HG02970 (cell line): Measurements from ENCODE around the gene CAMK2G.
"Not testable (repeated sequence)": the region's sequence is repeated elsewhere in the genome, so short reads cannot be mapped to it uniquely, and the experiment has no call there.

Source experiments
- ATAC-seq: cut with Tn5 transposase; IDR thresholded peaks from one replicate; pipeline ENCODE4 v1.9.1; 2021; ENCODE audit warnings: mild to moderate bottlenecking, moderate library complexity, moderate number of reproducible peaks; ENCODE audit not compliant: unreplicated experiment, low FRiP score

CAMK2G gene

DNA sequence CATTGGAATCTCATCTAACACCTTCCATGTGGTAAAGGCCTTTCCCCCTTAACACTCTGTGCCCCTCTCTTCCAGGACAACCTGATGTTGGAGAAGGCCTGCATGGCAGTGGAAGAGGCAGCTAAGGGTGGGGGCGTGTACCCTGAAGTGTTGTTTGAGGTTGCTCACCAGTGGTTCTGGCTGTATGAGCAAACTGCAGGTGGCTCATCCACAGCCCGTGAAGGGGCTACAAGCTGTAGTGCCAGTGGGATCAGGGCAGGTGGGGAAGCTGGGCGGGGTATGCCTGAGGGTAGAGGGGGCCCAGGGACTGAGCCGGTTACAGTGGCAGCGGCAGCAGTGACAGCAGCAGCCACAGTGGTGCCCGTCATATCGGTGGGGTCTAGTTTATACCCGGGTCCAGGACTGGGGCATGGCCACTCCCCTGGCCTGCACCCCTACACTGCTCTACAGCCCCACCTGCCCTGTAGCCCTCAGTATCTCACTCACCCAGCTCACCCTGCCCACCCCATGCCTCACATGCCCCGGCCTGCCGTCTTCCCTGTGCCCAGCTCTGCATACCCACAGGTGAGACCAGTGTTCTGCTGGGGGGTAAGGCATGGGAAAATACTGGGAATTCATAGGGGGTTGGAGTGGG is 75.3 kb downstream of the CAMK2G start:
- ATAC-seq: no peak

- no peak for ATAC-seq
These were observed 76.3 kb downstream of the CAMK2G start for GRCh38 chr10:73798087-73798486.

DNA sequence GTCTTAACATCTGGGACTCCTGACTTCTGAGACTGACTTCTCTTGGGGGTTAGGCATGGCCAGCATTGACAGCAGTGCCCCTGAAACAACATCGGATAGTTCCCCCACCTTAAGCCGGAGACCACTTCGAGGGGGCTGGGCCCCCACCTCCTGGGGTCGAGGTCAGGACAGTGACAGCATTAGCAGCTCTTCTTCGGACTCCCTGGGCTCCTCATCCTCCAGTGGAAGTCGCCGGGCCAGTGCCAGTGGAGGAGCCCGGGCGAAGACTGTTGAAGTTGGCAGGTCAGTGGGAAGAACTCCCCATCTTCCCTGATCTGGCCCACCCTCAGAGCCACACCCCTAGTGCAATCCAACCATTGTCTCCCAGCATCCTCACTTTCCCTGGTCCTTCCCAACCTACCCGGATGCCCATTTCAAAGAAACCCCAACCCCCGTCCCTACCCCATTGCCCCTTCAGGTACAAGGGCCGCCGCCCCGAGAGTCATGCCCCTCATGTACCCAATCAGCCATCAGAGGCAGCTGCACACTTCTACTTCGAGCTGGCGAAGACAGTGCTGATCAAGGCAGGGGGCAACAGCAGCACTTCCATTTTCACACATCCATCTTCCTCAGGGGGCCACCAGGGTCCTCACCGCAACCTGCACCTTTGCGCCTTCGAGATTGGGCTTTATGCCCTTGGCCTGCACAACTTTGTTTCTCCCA is 76.9 kb downstream of the CAMK2G start:
- no peak for ATAC-seq

- no peak for ATAC-seq
These were observed 77.6 kb downstream of the CAMK2G start for GRCh38 chr10:73796766-73797165.

- not testable (repeated sequence) for ATAC-seq
These were observed 78.3 kb downstream of the CAMK2G start for GRCh38 chr10:73796035-73796434.

DNA sequence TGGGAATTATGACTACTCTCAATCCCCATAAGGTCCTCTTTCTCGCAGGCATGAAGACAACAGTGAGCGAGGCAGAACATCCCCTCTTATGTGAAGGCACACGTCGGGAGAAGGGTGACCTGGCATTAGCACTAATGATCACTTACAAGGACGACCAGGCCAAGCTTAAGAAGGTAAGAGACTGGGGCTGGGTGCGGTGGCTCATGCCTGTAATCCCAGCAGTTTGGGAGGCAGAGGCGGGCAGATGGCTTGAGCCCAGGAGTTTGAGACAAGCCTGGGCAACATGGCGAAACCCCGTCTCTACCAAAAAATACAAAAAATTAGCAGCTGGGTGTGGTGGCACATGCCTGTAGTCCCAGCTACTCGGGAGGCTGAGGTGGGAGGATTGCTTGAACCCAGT is 78.9 kb downstream of the CAMK2G start:
- not testable (repeated sequence) for ATAC-seq

DNA sequence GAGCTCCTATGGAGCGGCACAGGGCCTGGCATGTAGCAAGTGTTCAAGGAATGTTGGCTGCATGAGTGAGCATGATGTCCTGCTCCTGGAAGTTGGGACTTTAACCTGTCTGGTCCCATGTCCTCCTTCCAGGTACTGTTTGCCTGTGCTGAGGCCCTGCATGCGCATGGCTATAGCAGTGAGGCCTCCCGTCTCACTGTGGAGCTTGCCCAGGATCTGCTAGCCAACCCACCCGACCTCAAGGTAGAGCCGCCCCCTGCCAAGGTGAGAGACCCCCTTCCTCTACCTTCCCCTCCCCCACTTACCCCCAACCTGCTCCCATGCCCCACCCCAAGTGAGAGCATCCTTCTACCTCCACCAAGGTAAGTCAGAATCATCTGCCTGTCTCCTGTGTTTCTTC is 80.9 kb downstream of the CAMK2G start:
- ATAC-seq: no peak

DNA sequence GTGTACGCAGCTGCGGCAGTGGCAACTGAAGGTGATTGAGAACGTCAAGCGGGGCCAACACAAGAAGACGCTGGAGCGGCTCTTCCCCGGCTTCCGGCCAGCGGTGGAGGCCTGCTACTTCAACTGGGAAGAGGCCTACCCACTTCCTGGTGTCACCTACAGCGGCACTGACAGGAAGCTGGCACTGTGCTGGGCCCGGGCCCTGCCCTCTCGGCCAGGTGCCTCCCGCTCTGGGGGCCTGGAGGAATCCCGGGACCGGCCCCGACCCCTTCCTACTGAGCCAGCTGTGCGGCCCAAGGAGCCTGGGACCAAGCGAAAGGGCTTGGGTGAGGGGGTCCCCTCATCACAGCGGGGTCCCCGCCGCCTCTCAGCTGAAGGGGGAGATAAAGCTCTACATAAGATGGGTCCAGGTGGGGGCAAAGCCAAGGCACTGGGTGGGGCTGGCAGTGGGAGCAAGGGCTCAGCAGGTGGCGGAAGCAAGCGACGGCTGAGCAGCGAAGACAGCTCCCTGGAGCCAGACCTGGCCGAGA is 82.4 kb downstream of the CAMK2G start:
- no peak for ATAC-seq

GRCh38 chr10:73790886-73791625 is 83.3 kb downstream of the CAMK2G start:
- ATAC-seq: no peak

DNA sequence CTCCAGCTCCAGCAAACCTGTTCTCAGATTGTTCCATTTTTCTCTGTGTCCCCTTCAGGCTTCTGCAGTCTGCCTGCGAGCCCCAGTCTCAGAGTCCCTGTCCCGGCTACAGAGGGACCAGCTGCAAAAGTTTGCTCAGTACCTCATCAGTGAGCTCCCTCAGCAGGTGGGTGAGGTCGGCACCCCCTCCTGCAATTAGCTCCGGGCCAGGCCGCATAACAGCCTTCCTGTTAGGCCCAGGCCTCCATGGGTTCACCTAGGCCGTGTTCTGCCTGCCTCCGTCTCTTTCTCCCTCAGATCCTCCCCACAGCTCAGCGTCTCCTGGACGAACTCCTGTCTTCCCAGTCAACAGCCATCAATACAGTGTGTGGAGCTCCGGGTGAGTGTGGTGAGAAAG is 84.7 kb downstream of the CAMK2G start:
- no peak for ATAC-seq

DNA sequence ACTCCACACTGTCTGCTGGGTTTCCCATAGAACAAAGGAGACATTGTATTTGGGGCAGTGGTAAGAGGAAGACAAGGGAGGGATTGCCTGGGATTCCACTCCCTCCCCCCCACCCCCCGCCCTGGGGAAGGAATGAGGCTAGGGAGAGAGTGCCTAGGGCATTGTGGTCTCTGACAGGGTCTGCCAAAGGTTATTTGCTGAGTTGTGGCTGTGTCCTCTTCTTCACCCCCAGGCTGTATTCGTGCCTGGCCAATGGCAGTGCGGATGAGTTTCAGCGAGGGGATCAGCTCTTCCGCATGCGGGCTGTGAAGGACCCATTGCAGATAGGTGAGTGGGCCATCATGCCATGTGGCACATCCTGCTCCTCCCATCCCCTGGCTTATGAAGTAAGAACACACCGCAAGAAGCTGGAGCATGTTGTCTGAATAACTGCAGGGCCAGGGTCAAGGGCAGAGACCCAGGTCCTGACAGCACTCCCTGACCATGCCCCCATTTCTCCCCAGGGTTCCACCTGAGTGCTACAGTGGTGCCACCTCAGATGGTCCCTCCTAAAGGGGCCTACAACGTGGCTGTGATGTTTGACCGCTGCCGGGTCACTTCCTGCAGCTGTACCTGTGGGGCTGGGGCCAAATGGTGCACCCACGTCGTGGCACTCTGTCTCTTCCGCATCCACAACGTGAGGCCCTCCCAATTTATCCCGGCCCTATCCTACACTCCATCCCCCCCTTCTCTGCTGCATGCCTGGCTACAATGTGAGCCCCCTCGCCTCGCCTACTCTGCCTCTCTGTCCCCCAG is 85.3 kb downstream of the CAMK2G start:
- ATAC-seq: no peak

DNA sequence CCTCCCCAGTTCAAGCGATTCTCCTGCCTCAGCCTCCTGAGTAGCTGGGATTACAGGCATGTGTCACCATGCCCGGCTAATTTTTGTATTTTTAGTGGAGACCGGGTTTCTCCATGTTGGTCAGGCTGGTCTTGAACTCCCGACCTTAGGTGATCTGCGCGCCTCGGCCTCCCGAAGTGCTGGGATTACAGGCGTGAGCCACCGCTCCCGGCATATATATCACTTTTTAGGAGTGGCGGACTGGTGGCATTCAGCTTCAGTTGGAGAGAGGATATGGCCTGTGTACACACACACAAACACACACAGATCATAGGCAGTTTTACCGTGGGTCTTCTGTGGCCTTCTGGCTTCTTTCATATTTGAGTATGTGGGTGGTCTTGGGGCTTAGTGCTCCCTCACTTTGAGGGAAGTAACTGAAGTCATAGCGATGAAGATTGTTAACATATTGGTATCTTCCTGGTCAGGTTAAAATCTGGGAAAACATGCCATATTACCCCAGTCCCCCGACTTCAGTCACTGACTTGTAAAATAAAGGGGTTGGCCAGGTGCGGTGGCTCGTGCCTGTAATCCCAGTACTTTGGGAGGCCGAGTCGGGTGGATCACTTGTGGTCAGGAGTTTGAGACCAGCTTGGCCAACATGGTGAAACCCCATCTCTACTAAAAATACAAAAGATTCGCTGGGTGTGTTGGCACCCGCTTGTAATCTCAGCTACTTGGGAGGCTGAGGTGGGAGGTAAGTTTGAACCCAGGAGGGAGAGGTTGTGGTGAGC is 87.1 kb downstream of the CAMK2G start:
- not testable (repeated sequence) for ATAC-seq

- ATAC-seq: no peak
These were observed 87.9 kb downstream of the CAMK2G start for GRCh38 chr10:73786512-73786885.

DNA sequence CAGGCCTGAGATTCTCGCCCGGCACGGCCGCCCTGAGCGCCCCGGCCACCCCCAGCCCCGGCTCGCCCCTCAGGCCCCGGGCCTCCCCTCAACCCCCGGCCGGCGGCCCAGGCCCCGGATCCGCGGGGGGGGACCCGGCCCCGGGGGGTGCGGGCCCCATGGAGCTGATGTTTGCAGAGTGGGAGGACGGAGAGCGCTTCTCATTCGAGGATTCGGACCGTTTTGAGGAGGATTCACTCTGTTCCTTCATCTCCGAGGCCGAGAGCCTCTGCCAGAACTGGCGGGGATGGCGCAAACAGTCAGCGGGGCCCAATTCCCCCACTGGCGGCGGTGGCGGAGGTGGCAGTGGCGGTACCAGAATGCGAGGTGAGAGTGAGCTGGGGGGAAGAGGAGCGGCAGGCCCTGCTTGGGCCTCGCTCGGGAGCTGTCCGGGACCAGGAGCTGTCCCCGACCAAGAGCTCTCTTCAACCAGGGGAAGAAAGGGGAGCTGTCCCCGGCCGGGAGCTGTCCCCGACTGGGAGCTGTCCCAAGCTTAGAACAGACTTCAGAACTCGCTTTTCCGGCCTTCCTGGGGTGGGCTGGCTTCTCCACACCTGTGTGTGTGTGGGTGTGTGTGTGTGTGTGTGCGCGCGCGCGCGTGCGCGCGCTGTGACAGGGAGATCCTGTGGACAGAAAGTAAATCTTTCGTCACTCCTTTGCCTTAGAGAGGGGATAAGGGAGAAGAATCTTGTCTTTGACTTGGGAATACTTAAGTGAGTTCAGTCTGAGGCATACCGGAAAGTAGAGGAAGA is 88.4 kb downstream of the CAMK2G start:
- ATAC-seq: peak; percentile 18

GRCh38 chr10:73785211-73785720 is 89.1 kb downstream of the CAMK2G start, which contains the start of gene ZSWIM8:
Gene ZSWIM8 (plus strand): TSS chr10:73785606. CDS start chr10:73785879, 273 bp downstream.
- peak; percentile 61 for ATAC-seq

GRCh38 chr10:73782749-73783085 is 91.6 kb downstream of the CAMK2G start:
- no peak for ATAC-seq

DNA sequence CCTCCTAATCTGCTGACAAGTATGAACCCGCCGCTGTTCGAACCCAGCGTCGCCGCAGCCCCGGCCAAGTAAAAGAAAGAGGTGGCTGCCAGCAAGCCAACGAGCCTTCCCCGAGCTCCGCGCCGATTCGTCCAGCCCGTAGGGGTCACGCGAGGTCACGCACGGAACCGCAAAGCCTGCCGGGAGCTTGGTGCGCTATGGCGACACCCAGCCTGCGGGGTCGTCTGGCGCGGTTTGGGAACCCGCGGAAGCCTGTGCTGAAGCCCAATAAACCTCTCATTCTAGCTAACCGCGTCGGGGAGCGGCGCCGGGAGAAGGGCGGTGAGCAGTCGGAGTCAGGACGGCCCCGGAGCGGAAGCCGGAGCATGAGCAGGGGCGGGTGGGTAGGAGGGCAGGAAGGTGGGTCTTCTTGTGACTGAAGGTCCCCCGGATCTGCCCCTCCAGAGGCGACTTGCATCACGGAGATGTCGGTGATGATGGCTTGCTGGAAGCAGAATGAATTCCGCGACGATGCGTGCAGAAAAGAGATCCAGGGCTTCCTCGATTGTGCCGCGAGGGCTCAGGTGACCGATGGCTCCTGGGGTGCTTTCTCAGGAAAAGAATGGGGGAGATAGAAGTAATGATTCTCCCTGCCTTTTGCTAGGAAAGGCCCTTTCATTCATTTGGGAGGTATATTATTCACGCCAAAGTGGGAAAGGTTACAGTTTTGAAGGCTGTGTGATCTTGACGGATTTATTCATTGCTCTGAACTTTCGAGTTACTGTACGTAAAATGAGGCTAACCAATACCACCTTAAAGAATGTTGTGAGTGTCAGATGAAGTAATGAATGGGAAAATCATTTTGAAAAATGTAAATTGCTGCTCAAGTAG is 92.2 kb downstream of the CAMK2G start, which contains the start of gene CHCHD1:
Gene CHCHD1, plus strand, starts transcription at position 170 of the 870 bp plus-strand sequence. Its CDS starts 28 bp downstream, at position 198.
- ATAC-seq: peak; percentile 44

DNA sequence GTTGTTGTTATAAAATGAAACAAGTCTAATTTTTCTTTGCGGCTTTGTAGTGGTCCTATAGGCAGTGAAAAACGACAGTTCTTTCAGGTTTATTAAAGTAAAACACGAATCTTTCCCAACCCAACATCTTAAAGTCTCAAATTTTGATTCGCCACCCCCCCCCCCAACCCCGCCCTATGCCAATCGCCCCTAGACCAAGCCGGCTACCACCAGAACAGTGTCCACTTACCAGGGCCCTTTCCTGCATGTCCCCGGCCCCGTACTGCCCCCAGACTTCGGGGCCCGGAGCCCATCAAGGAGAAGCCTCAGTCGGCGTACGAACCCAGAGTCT is 92.8 kb downstream of the CAMK2G start:
- peak; percentile 5 for ATAC-seq
